ENCODE measurements around the gene CHRM4.

The CHRM4 gene

GRCh38 chr11:46342239-46342638, 49.3 kb downstream of the CHRM4 start:
- peak; percentile 42 for DNase-seq
- Histone ChIP-seq H4K91ac (ENCODE audit: low read length) (peak overlapping the region; percentile 65), H3K79me1 (replicated peaks; ENCODE audit: low read length, poor library complexity, severe bottlenecking) (no peaks in the 10 kb centered on the region), H3K4ac (ENCODE audit: low read depth in 1 of 2, low read length in 2 of 2) (peak overlapping the region; percentile 5 to 33), H3K4me1 (ENCODE audit: control insufficient read depth, insufficient read depth, low read depth, low read length) (peaks cover 25% of the 10 kb centered on the region), H3K9me3 (ENCODE audit: control insufficient read depth, low read length) (no peaks in the 10 kb centered on the region), H3K27me3 (ENCODE audit: control insufficient read depth in 1 of 2, insufficient read depth in 1 of 2, low read length in 2 of 2) (peaks cover 0 to 42% of the 10 kb centered on the region in 2 experiments), H3K18ac (ENCODE audit: low read depth in 1 of 2, low read length in 2 of 2) (peak overlapping the region; percentile 42 to 70), H2BK120ac (ENCODE audit: low read depth, low read length) (peak overlapping the region; percentile 71), H2BK5ac (ENCODE audit: low read depth, low read length, poor library complexity, severe bottlenecking) (no peak overlapping the region), H3K36me3 (ENCODE audit: control insufficient read depth in 1 of 2, insufficient read depth in 2 of 2, low read depth in 1 of 2, low read length in 2 of 2) (no peaks in the 10 kb centered on the region), H2AFZ (ENCODE audit: low read depth, low read length) (no peak overlapping the region), H3K14ac (ENCODE audit: low read length in 2 of 2) (peak overlapping the region in 1 of 2 experiments; percentile 90), H3K4me2 (ENCODE audit: low read length, poor library complexity, severe bottlenecking) (no peak overlapping the region), H3K23ac (ENCODE audit: low read length in 2 of 2) (no peak overlapping the region), H3K27ac (ENCODE audit: low read length, poor library complexity, severe bottlenecking) (no peak overlapping the region), H2BK12ac (ENCODE audit: low read length in 2 of 2) (peak overlapping the region; percentile 69 to 81), H4K8ac (ENCODE audit: low read length) (peak overlapping the region; percentile 78), H2BK15ac (ENCODE audit: low read depth, poor library complexity, severe bottlenecking) (peak overlapping the region; percentile 71), H2AK5ac (ENCODE audit: low read length, severe bottlenecking) (no peak overlapping the region), H3K9ac (ENCODE audit: low read length) (no peak overlapping the region), H3K4me3 (ENCODE audit: insufficient read depth in 1 of 2, low read depth in 1 of 2, low read length in 2 of 2) (no peak overlapping the region)
- WGBS, result 25% methylated on average over 5 of the region's 5 CpGs

GRCh38 chr11:46341454-46341853, 50.1 kb downstream of the CHRM4 start:
- Histone ChIP-seq H4K8ac (ENCODE audit: low read length) (peak overlapping the region; percentile 76), H3K79me1 (replicated peaks; ENCODE audit: low read length, poor library complexity, severe bottlenecking) (no peaks in the 10 kb centered on the region), H4K91ac (ENCODE audit: low read length) (peak overlapping the region; percentile 91), H3K4ac (ENCODE audit: low read depth in 1 of 2, low read length in 2 of 2) (peak overlapping the region in 1 of 2 experiments; percentile 9), H3K4me2 (ENCODE audit: low read length, poor library complexity, severe bottlenecking) (no peak overlapping the region), H3K14ac (ENCODE audit: low read length in 2 of 2) (no peak overlapping the region), H2BK5ac (ENCODE audit: low read depth, low read length, poor library complexity, severe bottlenecking) (no peak overlapping the region), H2BK120ac (ENCODE audit: low read depth, low read length) (no peak overlapping the region), H3K9me3 (ENCODE audit: control insufficient read depth, low read length) (no peaks in the 10 kb centered on the region), H3K4me1 (ENCODE audit: control insufficient read depth, insufficient read depth, low read depth, low read length) (peaks cover 22% of the 10 kb centered on the region), H3K18ac (ENCODE audit: low read depth in 1 of 2, low read length in 2 of 2) (peak overlapping the region; percentile 11 to 37), H3K27me3 (ENCODE audit: control insufficient read depth in 1 of 2, insufficient read depth in 1 of 2, low read length in 2 of 2) (peaks cover 0 to 42% of the 10 kb centered on the region in 2 experiments), H2AK5ac (ENCODE audit: low read length, severe bottlenecking) (no peak overlapping the region), H3K23ac (ENCODE audit: low read length in 2 of 2) (no peak overlapping the region), H2BK15ac (ENCODE audit: low read depth, poor library complexity, severe bottlenecking) (no peak overlapping the region), H2AFZ (ENCODE audit: low read depth, low read length) (no peak overlapping the region), H3K9ac (ENCODE audit: low read length) (no peak overlapping the region), H2BK12ac (ENCODE audit: low read length in 2 of 2) (peak overlapping the region; percentile 12 to 92), H3K4me3 (ENCODE audit: insufficient read depth in 1 of 2, low read depth in 1 of 2, low read length in 2 of 2) (no peak overlapping the region), H3K36me3 (ENCODE audit: control insufficient read depth in 1 of 2, insufficient read depth in 2 of 2, low read depth in 1 of 2, low read length in 2 of 2) (no peaks in the 10 kb centered on the region), H3K27ac (ENCODE audit: low read length, poor library complexity, severe bottlenecking) (no peak overlapping the region)
- 94% methylated on average over 3 of the region's 3 CpGs for whole genome bisulfite sequencing
- DNase-seq, result no peak

GRCh38 chr11:46339816-46340215, 51.8 kb downstream of the CHRM4 start:
- H3K4me1 ChIP-seq (ENCODE audit: control insufficient read depth, insufficient read depth, low read depth, low read length), result peaks cover 27% of the 10 kb centered on the region
- no peak overlapping the region for H3K4me2 ChIP-seq (ENCODE audit: low read length, poor library complexity, severe bottlenecking)
- H4K91ac ChIP-seq (ENCODE audit: low read length), result no peak overlapping the region
- H2AFZ ChIP-seq (ENCODE audit: low read depth, low read length), result no peak overlapping the region
- H3K27ac ChIP-seq (ENCODE audit: low read length, poor library complexity, severe bottlenecking), result no peak overlapping the region
- no peaks in the 10 kb centered on the region for H3K36me3 ChIP-seq (ENCODE audit: control insufficient read depth in 1 of 2, insufficient read depth in 2 of 2, low read depth in 1 of 2, low read length in 2 of 2)
- no peak overlapping the region for H4K8ac ChIP-seq (ENCODE audit: low read length)
- H2BK5ac ChIP-seq (ENCODE audit: low read depth, low read length, poor library complexity, severe bottlenecking), result no peak overlapping the region
- H3K27me3 ChIP-seq (ENCODE audit: control insufficient read depth in 1 of 2, insufficient read depth in 1 of 2, low read length in 2 of 2), result peaks cover 4 to 36% of the 10 kb centered on the region in 2 experiments
- H3K9me3 ChIP-seq (ENCODE audit: control insufficient read depth, low read length), result no peaks in the 10 kb centered on the region
- no peak overlapping the region for H3K18ac ChIP-seq (ENCODE audit: low read depth in 1 of 2, low read length in 2 of 2)
- WGBS, result 82% methylated on average over 2 of the region's 2 CpGs
- no peak overlapping the region for H3K23ac ChIP-seq (ENCODE audit: low read length in 2 of 2)
- no peak overlapping the region for H3K4me3 ChIP-seq (ENCODE audit: insufficient read depth in 1 of 2, low read depth in 1 of 2, low read length in 2 of 2)
- peak overlapping the region in 1 of 2 experiments; percentile 54 for H3K4ac ChIP-seq (ENCODE audit: low read depth in 1 of 2, low read length in 2 of 2)
- no peak overlapping the region for H2BK120ac ChIP-seq (ENCODE audit: low read depth, low read length)
- H2BK12ac ChIP-seq (ENCODE audit: low read length in 2 of 2), result no peak overlapping the region
- DNase-seq, result no peak
- no peaks in the 10 kb centered on the region for H3K79me1 ChIP-seq (replicated peaks; ENCODE audit: low read length, poor library complexity, severe bottlenecking)
- no peak overlapping the region for H3K14ac ChIP-seq (ENCODE audit: low read length in 2 of 2)
- H3K9ac ChIP-seq (ENCODE audit: low read length), result no peak overlapping the region
- H2BK15ac ChIP-seq (ENCODE audit: low read depth, poor library complexity, severe bottlenecking), result peak overlapping the region; percentile 40
- no peak overlapping the region for H2AK5ac ChIP-seq (ENCODE audit: low read length, severe bottlenecking)

- peak overlapping the region; percentile 9 to 23 for H3K4me3 ChIP-seq (ENCODE audit: insufficient read depth in 1 of 2, low read depth in 1 of 2, low read length in 2 of 2)
- H4K8ac ChIP-seq (ENCODE audit: low read length), result peak overlapping the region; percentile 97
- H3K9ac ChIP-seq (ENCODE audit: low read length), result peak overlapping the region; percentile 39
- H3K27me3 ChIP-seq (ENCODE audit: control insufficient read depth in 1 of 2, insufficient read depth in 1 of 2, low read length in 2 of 2), result peaks cover 11 to 42% of the 10 kb centered on the region in 2 experiments
- H3K9me3 ChIP-seq (ENCODE audit: control insufficient read depth, low read length), result no peaks in the 10 kb centered on the region
- H2BK12ac ChIP-seq (ENCODE audit: low read length in 2 of 2), result peak overlapping the region; percentile 42 to 59
- no peaks in the 10 kb centered on the region for H3K79me1 ChIP-seq (replicated peaks; ENCODE audit: low read length, poor library complexity, severe bottlenecking)
- no peak overlapping the region for H2BK5ac ChIP-seq (ENCODE audit: low read depth, low read length, poor library complexity, severe bottlenecking)
- no peaks in the 10 kb centered on the region for H3K36me3 ChIP-seq (ENCODE audit: control insufficient read depth in 1 of 2, insufficient read depth in 2 of 2, low read depth in 1 of 2, low read length in 2 of 2)
- no peak overlapping the region for H3K27ac ChIP-seq (ENCODE audit: low read length, poor library complexity, severe bottlenecking)
- H2BK15ac ChIP-seq (ENCODE audit: low read depth, poor library complexity, severe bottlenecking), result peak overlapping the region; percentile 84
- H3K4me1 ChIP-seq (ENCODE audit: control insufficient read depth, insufficient read depth, low read depth, low read length), result peaks cover 27% of the 10 kb centered on the region
- WGBS, result 16% methylated on average over 13 of the region's 16 CpGs
- H3K14ac ChIP-seq (ENCODE audit: low read length in 2 of 2), result no peak overlapping the region
- H3K4ac ChIP-seq (ENCODE audit: low read depth in 1 of 2, low read length in 2 of 2), result peak overlapping the region; percentile 54
- H3K18ac ChIP-seq (ENCODE audit: low read depth in 1 of 2, low read length in 2 of 2), result peak overlapping the region; percentile 79 to 82
- peak overlapping the region; percentile 87 for H2AFZ ChIP-seq (ENCODE audit: low read depth, low read length)
- peak overlapping the region; percentile 51 for H2BK120ac ChIP-seq (ENCODE audit: low read depth, low read length)
- H3K4me2 ChIP-seq (ENCODE audit: low read length, poor library complexity, severe bottlenecking), result peak overlapping the region; percentile 70
- DNase-seq, result peak; percentile 53
- no peak overlapping the region for H2AK5ac ChIP-seq (ENCODE audit: low read length, severe bottlenecking)
- peak overlapping the region; percentile 84 for H4K91ac ChIP-seq (ENCODE audit: low read length)
- H3K23ac ChIP-seq (ENCODE audit: low read length in 2 of 2), result no peak overlapping the region
These were observed 52.4 kb downstream of the CHRM4 start for GRCh38 chr11:46338988-46339666.

Data from mesenchymal stem cell (in vitro differentiated cells and primary cell).